HG03442 (cell line): Measurements from ENCODE around the gene GRK5.

Source experiments
- ATAC-seq: cut with Tn5 transposase; IDR thresholded peaks from one replicate; pipeline ENCODE4 v1.9.1; 2021; ENCODE audit warnings: mild to moderate bottlenecking, moderate library complexity; ENCODE audit not compliant: unreplicated experiment

GRK5 gene

DNA sequence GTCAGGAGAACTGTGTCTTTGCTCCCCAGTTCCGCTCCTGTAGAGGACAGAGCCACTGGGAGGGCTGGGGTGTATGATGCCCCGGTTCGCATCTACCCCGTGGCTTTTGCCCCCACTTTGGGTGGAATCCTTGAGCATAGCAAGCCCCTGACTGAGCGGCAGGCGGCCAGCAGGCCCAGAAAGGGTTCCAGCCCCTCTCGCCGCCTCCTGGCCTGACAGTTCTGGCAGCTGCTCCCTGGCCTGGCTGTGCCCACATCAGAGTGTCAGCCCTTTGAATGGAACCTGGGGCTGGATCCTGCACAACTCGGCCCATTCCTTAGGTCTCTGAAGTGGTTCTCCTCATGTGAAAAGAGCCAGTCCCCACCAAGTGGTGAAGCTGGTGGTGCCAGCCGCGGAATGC is 106.7 kb downstream of the GRK5 start:
- no peak for ATAC-seq

DNA sequence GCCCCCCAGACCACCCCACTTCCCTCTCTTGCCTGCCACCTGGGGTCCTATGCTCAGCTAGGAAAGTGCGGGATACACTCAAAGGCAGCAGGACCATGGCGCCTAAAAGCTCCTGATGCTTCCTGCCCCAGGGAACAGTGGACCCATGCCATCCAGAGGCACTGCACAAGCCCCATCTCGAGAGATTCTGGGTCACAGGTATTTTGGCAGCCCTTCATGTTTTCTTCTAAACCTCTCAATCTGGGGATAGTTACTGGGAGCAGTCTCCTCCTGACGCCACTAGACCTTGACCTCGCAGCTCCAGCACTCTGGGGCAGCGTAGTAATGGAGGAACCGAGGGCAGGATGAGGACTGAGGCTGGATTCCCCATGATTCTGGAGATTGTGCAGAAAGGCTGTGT is 107.1 kb downstream of the GRK5 start:
- no peak for ATAC-seq

DNA sequence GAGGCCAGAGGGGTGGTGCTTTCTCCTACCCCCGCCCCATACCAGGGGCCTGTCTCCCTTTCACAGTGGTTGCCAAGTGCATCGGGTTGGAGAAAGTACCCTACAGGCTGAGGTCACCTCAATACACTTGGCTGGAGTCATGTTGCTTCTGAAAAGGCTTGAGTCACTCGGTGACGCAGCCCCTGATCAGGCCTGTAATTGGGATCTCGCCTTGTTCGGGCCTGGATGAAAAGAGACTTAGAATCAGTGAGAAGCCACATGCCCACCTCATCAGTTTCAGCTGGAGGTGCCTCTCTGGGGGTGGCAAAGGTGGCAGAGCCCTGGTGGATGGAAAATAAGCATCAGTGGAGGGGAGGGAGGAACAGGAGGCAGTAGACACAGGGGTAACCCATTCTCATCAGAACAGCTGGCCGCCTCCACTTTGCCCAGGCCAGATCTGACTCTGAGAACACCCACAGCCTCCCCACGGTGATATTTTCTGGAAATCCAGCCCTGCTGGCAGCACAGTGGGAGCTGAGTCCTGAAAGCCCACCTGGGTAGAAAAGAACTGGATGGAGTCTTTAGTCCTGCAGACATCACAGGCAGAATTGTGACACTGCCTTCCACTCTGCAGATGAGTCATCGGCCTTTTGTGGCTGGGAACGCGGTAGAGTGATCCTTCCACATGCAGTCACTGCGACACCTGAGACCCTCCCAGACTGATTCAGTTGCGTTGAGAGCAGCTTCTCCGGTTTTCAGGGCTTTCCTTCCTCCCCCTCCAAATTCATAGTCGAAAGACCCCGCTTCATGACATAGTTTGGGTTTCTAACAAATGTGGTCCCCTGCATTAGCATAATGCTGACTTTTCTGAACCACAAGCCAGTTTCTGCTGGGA is 108.0 kb downstream of the GRK5 start:
- ATAC-seq = peak; percentile 46

DNA sequence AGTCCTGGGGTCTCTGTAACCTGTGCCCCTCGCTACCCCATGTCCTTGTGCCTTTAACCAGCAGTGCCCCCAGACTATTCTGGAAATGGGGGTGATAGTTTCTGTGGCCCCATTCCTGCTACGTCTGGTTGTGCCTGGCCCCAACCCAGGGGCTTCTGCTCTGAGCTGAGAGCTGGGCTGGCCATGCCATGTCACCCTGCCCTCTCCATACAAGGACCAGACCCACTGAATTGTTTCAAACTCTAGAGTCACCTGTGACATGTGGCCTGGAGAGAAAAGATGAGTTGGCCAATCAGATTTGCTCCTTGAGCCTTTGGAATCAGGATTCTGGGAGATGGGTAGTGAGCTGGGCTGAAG is 108.6 kb downstream of the GRK5 start:
- no peak for ATAC-seq

DNA sequence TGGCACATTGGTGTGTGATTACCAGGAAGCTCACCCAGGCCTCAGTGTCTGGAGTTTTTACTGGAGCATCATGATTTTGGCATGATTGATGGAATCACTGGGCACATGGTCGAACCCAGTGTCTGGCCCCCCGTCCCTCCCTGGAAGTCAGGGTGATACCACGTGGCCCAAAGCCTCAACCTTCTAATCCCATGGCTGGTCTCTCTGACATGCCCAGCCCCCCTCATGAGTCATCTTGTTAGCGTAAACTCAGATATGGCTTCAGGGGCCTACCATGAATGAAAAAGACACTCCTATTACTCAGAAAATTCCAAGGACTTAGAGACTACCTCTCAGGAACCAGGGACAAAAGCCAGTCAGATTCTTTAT is 109.3 kb downstream of the GRK5 start:
- ATAC-seq = no peak

DNA sequence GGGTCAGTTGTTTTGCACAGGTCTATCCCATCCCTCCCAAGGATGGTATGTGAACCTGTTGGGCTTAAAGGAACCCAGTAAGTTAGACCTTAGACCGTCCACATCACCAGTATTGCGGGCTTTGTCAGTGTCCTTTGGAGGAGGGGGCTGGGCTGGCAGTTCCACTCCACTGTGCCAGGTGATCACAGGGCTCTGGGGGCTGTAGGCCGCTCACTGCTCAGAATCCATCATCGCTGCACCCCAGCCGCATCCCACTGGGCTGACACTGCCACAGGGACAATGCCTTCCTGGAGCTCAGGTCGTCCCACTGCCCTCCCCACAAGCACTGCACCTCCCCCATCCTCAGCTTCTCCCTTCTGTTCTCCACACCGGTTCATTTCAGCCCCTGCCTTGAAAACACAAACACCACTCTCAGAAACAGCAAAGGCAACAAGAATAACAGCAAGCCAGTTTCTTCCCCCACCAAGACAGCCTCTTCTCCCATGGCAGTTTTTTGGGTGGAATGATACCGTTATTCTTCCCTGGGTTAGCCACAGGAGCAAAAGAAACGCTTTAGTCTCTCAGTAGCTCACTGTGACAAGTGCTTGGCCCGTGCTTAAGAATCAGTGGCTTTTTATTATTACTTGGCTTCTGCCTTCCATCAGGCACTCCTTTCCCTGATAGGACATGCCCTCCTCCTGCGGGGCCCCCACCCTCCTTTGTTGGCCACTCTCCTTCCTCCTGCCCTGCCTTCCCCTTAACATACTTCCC is 111.2 kb downstream of the GRK5 start:
- no peak for ATAC-seq

DNA sequence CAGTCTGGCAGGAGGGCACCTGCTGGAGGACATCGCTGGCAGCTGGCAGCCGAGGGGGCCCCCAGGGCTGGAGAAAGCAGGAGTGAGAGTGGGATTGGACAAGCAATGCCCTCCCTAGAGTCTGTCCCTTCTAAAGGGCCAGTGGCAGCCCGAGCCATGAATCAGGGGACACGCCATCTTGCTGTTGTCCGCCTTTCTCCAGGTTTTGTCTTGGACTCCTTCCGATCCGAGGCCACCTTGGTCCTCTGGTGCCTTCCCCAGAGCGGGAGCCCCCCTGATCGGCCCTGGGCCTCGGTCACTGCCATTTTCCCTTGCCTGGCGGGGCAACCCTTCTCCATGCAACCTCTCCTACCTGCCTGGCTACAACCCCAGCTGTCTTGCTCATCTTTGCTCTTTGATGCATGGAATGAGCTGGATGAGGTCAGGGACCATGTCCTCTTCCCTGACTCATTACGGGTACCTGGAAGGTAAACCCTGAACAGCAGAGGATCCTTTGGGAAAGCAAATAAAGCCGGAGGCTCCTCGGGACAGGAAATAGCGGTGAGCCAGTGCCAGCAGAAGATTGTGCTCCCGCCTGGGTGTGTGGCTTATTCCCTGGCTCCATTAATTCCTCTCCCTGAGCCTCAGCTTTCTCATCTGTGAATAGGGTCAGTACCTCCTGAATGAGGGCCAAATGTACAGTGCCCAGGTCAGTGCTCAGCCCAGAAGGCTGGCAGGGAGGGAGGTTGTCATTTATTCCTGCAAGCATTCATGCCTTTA is 112.0 kb downstream of the GRK5 start:
- ATAC-seq = no peak

DNA sequence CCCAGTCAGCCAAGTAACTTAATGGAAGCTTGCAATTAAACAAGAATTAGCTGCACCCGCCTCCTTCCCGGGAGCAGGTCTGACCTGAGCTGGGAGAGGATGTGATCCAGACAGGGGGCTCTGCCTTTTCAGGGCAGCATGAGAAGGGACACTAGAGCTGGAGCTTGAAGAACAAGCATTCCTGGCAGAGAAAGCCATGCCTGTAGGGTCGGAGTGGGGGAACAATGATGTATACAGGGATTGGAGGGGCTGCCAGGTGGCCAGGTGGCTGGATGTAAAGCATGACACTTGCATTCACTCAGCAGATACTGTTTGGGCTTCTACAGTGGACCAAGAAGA is 112.5 kb downstream of the GRK5 start:
- no peak for ATAC-seq

DNA sequence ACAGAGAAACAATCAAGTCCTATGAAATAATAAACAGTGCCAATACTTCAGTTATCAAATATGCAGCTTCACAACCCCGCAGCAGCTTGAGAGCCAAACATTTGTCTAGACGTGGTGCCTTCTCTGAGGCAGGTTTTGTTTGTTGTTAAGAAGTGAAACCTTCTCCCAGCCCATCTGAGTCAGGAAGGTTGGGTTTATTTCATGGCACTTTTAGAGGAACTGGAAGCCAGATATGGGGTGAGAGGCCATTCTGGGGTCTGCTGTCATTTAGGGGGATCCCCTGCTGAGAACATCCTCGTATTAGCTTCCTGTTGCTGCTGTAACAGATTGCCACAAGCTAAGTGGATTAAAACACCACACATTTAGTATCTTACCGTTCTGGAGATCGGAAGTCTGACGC is 113.6 kb downstream of the GRK5 start:
- no peak for ATAC-seq

DNA sequence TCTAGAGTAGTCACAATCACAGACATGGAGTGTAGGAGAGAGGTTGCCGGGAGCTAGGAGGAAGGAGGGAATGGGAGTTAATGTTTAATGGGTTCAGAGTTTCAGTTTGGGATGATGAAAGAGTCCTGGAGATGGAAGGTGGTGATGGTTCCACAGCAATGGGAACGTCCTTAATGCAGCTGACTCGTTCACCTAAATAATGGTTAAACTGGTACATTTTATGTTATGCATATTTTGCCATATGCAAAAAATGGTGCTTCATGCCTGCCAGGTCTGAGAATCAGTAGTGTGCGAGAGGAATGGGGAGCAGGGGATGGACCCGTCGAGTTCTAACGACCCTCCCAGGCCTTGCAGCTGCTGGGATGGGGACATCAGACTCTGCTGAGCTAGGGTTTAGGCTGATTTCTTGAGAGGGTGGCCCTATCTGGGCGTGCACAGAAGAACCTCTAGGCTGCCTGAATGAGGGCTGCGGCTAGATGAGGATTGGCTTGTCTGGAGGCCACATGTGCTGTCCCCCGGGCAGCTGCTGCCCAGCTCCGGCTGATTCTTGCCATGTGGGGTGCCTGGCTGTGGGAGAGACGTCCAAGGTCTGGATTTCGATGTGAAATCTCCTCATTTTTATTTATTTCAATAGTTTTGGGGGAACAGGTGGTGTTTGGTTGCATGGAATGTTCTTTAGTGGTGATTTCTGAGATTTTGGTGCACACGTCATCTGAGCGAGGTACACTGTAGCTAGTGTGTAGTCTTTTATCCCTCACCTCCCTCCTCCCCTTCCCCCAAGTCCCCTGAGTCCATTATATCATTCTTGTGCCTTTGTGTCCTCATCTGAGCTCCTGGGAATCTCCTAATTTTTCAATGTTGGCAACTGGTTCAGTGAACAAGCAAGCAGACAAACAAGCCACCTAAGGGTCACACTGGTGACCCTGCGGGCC is 116.0 kb downstream of the GRK5 start:
- ATAC-seq = no peak

DNA sequence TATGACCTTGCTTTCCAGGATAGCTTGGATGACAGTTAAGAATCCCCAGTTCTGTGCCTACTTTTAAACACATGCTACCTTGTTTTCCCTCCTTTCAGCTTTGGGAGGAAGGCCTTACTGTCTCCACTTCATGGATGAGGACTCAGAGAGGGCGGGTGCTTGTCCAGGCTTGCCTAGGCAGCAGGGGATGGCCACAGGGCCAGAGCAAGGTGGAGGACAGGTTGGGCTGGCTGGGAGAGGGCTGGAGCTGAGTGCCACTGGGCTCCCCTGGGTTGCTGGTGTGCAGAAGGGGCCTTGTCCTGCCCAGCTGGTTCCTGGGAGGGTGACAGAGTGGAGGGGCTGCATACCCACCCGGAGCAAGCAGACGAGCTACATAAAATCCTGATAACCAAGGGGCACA is 117.8 kb downstream of the GRK5 start:
- no peak for ATAC-seq

DNA sequence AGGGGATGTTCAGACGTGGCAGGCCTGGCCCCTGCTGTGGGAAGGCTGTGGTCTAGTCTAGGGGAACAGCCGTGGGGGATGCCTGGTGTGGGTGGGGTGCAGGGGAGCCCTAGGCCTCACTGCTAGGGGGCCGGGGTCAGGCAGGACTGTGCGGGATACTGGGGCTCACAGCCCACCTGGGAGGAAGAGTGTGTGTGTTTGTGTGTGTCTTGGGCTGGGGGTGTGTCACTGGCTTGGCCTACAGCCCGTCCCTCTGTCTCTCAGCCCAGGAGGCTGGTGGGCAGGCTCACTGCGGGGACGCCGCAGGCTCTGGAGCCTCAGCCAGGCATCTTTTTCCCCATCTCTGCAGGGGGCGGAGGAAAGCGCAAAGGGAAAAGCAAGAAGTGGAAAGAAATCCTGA is 118.8 kb downstream of the GRK5 start:
- ATAC-seq = no peak

DNA sequence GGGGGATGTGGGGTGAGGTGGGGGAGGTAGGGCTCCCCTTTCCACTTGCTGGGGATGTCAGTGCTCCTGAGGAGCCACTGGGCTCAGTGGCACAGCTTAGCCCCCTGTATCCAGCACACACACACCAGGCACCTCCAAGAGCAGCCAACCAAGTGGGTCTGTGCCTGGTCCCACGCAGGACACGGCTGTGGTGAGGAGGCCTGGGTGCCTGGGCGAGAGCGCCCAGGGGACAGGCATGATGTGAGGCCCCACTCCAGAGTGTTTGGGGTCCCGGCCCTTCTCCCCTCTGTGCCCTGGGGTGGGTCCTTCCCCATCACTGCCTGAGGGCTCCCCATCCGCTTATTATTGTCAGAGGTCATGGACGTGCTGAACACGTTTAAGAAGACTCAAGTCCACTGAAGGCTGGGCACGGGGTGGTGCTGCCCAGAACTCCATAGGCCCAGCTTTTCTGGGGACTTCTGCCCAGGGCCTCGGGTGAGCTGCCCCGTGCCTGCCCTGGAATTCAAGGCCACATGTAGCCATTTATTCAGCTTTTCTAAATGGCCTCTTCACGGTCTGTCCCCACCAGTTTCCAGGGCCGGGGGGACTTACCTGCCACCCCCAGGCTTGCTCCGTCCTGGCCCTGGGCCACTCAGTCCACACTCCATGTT is 119.8 kb downstream of the GRK5 start:
- no peak for ATAC-seq

DNA sequence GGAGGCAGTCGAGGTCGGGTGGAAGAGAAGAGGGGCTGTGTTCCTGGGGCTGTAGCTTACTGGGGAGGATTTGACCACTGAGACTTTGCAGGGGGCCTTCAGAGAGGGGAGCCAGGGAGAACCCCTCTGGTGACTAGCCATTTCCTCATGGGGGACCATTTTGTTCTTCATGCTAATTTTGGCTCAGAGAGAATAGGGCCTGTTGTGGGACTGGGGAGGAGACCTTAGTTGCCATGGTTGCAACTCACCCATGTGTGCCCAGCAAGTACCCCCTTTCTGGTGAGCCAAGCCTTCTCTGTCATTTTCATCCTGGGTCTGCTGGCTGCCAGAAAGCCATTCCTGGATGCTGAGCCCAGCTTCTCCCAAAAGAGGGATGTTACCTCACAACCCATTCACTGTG is 120.9 kb downstream of the GRK5 start:
- ATAC-seq = no peak

DNA sequence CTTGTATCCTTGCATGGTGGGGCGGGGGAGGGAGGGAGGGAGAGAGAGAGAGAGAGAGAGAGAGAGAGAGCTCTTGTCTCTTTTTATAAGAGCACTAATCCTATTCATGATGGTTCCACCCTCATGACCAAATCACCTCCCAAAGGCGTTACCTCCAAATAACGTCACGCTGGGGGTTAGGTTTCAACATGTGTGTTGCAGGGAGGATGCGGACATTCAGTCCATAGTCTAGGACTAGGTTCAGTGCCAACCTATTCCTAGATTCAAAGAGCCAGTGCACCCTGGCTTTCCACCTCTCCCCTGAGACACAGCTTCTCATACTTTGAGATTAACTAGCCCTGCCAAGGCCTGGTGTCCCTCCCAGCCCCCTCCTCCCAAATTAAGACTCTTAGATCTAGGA is 123.0 kb downstream of the GRK5 start:
- no peak for ATAC-seq

DNA sequence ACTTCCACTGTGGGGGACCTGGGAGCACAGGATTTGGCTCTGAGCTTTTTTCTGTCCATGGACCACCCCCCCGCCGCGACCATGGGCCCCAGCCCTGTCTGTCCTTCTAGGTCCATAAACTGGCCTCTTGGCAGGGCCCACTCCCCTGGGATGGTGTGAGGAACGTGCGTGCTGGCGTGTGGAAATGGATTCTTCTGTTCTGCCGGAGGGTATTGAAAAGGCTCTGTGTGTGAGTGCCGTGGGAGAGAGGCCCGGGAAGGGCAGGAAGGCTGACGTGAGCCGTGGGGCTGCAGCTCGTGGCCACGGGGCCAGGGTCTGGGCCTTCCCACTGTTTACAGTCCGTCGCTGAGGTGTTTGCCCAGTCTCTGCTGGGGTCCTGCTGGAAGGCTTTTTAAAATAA is 123.7 kb downstream of the GRK5 start:
- no peak for ATAC-seq

DNA sequence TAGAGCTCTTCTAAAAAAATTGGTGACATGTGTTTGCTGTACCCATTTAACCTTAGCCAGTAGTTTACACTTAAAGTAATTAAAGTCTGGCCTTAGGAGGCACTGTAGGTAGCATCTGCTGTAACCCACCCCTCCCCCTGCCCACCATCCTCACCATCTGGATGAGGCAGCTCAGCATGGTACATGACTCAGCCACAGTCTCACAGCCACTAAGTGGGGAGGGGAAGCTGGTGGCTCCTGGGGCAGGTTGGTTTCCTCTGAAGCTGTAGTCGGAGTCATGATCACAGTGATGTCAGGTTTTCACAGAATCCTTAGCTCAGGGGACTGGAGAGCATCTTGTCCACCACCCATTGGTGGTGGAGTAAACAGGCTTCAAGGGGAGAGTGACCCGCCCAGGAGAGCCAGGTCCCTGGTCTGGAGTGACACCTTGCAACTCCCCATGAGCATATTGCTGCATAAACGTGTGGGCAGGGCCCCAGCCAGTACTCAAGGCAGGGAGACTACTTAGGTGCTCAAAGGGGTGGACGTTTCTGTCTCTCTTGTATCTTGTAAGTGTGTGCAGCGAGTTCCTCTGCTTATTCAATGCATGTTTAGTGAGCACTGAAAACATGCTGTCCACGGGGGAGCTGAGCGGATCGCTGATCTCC is 125.9 kb downstream of the GRK5 start:
- ATAC-seq = no peak

DNA sequence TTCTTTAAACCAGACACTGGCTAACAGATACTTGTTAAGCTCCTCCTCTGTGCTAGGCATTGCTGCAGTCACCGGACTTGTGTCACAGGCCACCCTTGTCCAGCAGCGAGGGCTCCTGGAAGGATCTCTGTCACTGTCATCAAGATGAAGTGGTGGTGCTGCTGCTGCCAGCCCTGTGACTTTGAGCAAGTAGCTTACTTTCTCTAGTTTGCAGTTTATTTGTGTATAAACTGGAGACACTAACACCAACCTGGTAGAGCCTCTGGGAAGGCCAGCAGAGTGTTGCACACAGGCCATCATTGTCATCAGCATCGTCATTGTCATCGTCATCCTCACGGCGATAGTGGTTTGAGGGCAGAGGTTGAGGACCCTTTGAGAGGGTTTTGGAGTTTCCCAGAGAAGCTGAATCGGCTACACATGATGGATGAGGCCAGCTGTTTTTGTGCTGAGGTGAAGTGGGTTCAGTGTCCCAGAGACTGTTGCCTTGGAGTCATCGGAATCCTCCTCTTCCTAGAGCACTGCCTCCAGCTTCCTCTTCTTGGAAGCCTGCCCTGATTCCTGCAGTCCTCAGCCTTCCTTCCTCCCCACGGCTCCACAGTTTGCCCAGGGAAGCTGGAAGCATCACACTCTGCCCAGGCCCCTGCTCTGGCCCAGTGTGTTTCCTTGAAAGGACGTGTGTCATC is 128.4 kb downstream of the GRK5 start:
- no peak for ATAC-seq

DNA sequence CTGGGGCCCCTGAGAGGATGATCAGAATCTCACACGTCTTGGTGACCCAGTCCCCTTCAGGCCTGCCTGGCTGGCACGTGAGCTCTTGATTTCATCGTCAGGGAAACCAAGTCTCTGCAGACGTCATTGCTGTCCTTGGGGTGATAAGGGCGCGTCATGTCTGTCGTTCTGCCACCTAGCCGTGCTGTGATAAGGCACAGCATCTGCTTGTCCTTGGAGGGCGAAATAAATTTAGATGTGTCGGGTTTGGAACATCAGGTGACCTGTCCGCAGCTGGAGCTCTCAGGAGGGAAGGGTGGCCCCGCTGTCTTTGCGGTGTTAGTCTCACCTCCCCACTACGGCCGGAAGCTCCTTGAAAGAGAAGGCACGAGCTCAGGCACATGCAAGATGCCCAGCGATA is 129.2 kb downstream of the GRK5 start:
- ATAC-seq = no peak
